Testis (tissue), 3 donors: Measurements from ENCODE around the gene PDE7B. TPM values are rescaled to one million over a fixed set of nuclear protein-coding genes. Genes with fewer than 3 reads are reported as not detected.

Experiments used
- DNase-seq: peaks from one replicate; pipeline ENCODE4 v3.0.0-alpha.2; 2019
- H3K27ac ChIP-seq, 2 donors: fragments of 200-600 bp; sonication (generic); one replicate each; pipeline ENCODE4 v1.5.1; 2019
- H3K27me3 ChIP-seq: fragments of 200-600 bp; sonication (generic); one replicate; pipeline ENCODE4 v1.5.1; 2019
- H3K36me3 ChIP-seq: fragments of 200-600 bp; sonication (generic); one replicate; pipeline ENCODE4 v1.5.1; 2017; ENCODE audit warnings: low read depth; ENCODE audit errors: missing control alignments
- H3K4me1 ChIP-seq: fragments of 200-600 bp; sonication (generic); one replicate; pipeline ENCODE4 v1.5.1; 2019
- H3K4me3 ChIP-seq, 2 donors: fragments of 200-600 bp; sonication (generic); one replicate each; pipeline ENCODE4 v1.5.1; 2017 to 2019
- H3K9me3 ChIP-seq: fragments of 200-600 bp; sonication (generic); one replicate; pipeline ENCODE4 v1.5.1; 2017
- CTCF ChIP-seq, 3 experiments: fragments of 450-650 bp in 2 of 3; fragments of 200-600 bp in 1 of 3; sonication (generic) in 1 of 3; IDR thresholded peaks; one replicate each; pipeline ENCODE4 v1.5.1; 2016 to 2019; ENCODE audit warnings: antibody characterized with exemption in 3 of 3, mild to moderate bottlenecking in 2 of 3, moderate library complexity in 1 of 3
- POLR2A ChIP-seq: fragments of 450-650 bp; IDR thresholded peaks from one replicate; pipeline ENCODE4 v1.6.1; 2017; ENCODE audit warnings: antibody characterized with exemption, mild to moderate bottlenecking, moderate library complexity
- WGBS, 2 donors: methylation state at CpG; one replicate each; pipeline ENCODE4 v1.1.5; 2018; 5-methylcytosine and 5-hydroxymethylcytosine counted together
- intact Hi-C: fragments of 100-400 bp; cut with DNase I; formaldehyde crosslinking; loops from one replicate; pipeline ENCODE4 v1.15.1; 2023; ENCODE audit warnings: low total_unique reads
- polyA plus RNA-seq: library from polyadenylated mRNA; stranded (reverse); fragments of 350-450 nt; fragmentation: Illumina TruSeq; extraction: RNeasy Lipid Tissue Mini Kit (QIAGEN cat#74804); gene quantifications from one replicate; pipeline ENCODE4 v1.2.3, GENCODE V29; 2014; ENCODE audit warnings: low read depth, low replicate concordance; ENCODE audit not compliant: insufficient read depth
- total RNA-seq, 2 donors: library from RNA; depleted of rRNA; stranded (reverse); fragments of >200 nt; gene quantifications; one replicate each; pipeline ENCODE4 v1.2.3, GENCODE V29; 2016

PDE7B gene
- total and polyA plus RNA-seq, 3 donors from 2014 or later = 3.7 to 6.9 (median 4.4) TPM

- TF ChIP-seq CTCF (IDR thresholded peaks at IDR 0.05) (no peak), POLR2A (no peak)
- DNase-seq = no peak
- no peak overlapping the region for H3K4me3 ChIP-seq
- WGBS, 2 donors = 93 to 96% methylated on average over 1 of the region's 1 CpG
- no peaks in the 10 kb centered on the region for H3K36me3 ChIP-seq
- intact Hi-C loops = no loop called here
- H3K9me3 ChIP-seq = no peaks in the 10 kb centered on the region
- H3K27ac ChIP-seq = no peak overlapping the region
- peaks cover 7% of the 10 kb centered on the region for H3K4me1 ChIP-seq
- no peaks in the 10 kb centered on the region for H3K27me3 ChIP-seq
These were observed 333.2 kb downstream of the PDE7B start for GRCh38 chr6:136184738-136185137.

- intact Hi-C loops = no loop called here
- no peaks in the 10 kb centered on the region for H3K9me3 ChIP-seq
These were observed 334.9 kb downstream of the PDE7B start for GRCh38 chr6:136186363-136186762.

DNA sequence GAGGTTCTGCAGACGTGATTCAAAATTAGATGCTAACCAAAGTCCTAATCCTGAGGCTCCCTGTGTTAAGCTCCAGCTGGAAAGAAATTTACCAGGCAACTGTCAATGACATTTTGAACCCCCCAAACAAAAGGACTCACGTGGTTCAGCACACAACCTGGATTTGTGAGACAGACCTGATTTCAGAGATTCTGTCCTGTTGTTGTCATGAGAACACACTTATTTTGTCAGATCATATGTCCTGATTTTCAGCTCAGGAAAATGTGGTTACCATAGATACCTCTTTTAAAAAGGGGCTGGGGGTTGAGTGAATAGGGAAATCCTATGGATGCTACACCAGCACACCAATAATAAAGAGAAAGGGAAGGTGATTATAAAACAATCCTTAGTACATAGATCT is 337.0 kb downstream of the PDE7B start:
- intact Hi-C loops = no loop called here
- Histone ChIP-seq H3K27ac (no peak overlapping the region), H3K4me3 (no peak overlapping the region), H3K36me3 (no peaks in the 10 kb centered on the region), H3K27me3 (no peaks in the 10 kb centered on the region), H3K9me3 (no peaks in the 10 kb centered on the region), H3K4me1 (no peaks in the 10 kb centered on the region)
- DNase-seq = no peak
- TF ChIP-seq POLR2A = no peak
- TF ChIP-seq CTCF (IDR thresholded peaks at IDR 0.05) = no peak
- 89 to 100% methylated on average over 2 of the region's 2 CpGs for WGBS, 2 donors

More at GRCh38 chr6:136186363-136186762, 334.9 kb downstream of the PDE7B start:
- TF ChIP-seq CTCF (IDR thresholded peaks at IDR 0.05) (no peak), POLR2A (no peak)
- DNase-seq = no peak
- Histone ChIP-seq H3K27me3 (no peaks in the 10 kb centered on the region), H3K4me1 (no peaks in the 10 kb centered on the region), H3K36me3 (no peaks in the 10 kb centered on the region), H3K27ac (no peak overlapping the region), H3K4me3 (no peak overlapping the region)
- 94 to 96% methylated on average over 1 of the region's 1 CpG for WGBS, 2 donors

GRCh38 chr6:136189104-136189503 is 337.6 kb downstream of the PDE7B start:
- TF ChIP-seq CTCF (IDR thresholded peaks at IDR 0.05) (no peak), POLR2A (no peak)
- Histone ChIP-seq H3K36me3 (no peaks in the 10 kb centered on the region), H3K27me3 (no peaks in the 10 kb centered on the region), H3K4me3 (no peak overlapping the region), H3K27ac (no peak overlapping the region), H3K4me1 (no peaks in the 10 kb centered on the region), H3K9me3 (no peaks in the 10 kb centered on the region)
- intact Hi-C loops = no loop called here
- no peak for DNase-seq
- 97 to 98% methylated on average over 3 of the region's 3 CpGs for WGBS, 2 donors

- 70 to 78% methylated on average over 22 to 32 of the region's 32 CpGs for WGBS, 2 donors
- no peak for TF ChIP-seq CTCF (IDR thresholded peaks at IDR 0.05)
- no peak for TF ChIP-seq POLR2A
- intact Hi-C loops = no loop called here
These were observed 340.3 kb downstream of the PDE7B start for GRCh38 chr6:136191606-136192312.

More at GRCh38 chr6:136191606-136192312, 340.3 kb downstream of the PDE7B start:
- DNase-seq = no peak
- Histone ChIP-seq H3K4me1 (no peaks in the 10 kb centered on the region), H3K27ac (no peak overlapping the region), H3K4me3 (peak overlapping the region; percentile 24 to 27), H3K27me3 (no peaks in the 10 kb centered on the region), H3K36me3 (no peaks in the 10 kb centered on the region), H3K9me3 (no peaks in the 10 kb centered on the region)
